Jurkat, Clone E6-1 (cell line): ENCODE measurements around the gene MIEF1.

Source experiments
- DNase-seq: peaks from one replicate; pipeline ENCODE4 v3.0.0-alpha.2; 2011; ENCODE audit warnings: low read depth, low spot score
- H3K4me3 ChIP-seq: 2 replicates; pipeline ENCODE4 v1.5.1; 2011; ENCODE audit warnings: mild to moderate bottlenecking, low read length, control low read depth, moderate library complexity

MIEF1 gene

DNA sequence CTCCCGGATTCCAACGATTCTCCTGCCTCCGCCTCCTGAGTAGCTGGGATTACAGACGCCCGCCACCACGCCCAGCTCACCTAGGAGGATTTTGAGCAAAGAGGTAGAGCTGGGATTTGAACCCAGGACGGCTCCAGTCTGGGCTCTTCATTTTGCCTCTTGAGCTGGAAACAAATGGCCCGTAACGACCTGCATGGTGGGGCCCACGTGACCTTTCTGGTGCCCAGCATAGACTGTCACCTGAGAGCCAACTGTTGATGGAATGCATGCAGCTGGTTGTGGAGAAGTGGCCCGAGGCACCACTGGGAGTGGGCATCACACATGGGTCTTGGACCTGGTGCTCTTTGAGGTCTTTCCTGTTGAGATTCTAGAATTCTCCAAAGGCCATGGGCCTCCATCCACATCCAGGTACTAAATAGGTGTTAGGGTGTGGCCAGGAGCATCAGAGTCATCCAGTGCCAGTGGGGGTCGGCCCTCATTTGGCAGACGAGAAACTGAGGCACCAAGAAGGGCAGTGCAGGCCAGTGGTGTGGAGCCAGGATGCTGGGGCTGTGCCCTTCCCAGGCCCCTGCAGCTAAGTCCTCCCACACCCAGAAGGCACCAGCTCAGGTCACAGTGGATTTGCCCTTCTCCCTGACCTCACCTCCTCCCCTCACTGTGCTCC lies 22.1 kb downstream of the MIEF1 start:
- no peak overlapping the region for H3K4me3 ChIP-seq
- no peak for DNase-seq

DNA sequence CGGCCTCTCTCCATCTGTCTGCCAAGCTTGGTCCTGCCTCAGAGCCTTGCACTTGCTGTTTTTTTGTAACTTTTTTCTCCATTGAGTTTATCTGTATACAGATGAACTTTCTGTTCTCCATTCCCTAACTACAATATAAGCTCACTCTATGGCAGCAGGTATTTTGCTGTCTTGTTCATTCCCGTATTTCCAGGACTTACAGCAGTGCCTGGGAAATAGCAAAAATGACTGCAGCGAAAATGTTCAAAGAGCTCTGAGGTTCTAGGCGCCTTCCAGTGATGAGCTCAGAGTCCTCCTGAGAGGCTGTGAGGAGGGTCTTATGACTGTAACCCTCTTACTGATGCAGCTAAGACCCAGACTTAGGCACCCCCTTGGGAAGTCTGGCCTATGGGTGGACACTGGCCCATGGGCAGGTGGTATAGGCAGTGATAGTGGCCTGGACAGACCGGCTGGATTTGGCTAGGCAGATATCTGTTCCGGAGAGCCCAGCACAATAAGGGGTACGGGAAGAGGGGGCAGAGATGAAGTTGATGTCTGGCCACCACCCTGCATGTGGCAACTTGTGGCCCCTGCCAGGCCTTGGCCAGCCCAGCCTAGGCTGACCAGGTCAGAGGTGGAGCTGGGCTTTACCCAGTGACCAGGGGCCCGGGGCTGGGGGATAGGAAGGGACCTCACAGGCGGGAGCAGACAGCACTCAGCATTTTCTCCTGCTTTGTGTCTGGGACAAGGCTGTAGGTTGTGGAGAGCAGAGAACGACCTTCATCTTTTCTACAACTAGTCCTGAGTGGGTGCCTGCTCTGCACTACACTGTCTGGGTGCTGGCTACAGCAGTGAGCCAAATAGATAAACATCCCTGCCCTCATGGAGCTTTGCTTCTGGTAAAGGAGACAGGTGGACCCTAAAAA lies 22.9 kb downstream of the MIEF1 start:
- DNase-seq = no peak
- no peak overlapping the region for H3K4me3 ChIP-seq

DNA sequence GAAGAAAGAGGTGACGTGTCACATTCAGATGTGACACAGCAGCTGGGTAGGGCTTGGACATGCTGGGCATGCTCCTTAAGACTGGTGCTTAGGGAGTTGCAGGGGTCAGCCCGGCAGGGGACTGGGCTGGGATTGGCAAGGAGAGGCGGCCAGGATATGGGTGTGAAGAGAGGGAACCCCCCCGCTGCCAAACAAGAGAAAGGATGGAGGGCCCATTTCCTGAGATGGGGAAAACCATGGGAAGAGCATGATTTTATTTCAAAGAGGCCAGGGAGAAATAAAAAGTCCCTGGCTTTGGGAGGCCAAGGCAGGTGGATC lies 23.5 kb downstream of the MIEF1 start:
- H3K4me3 ChIP-seq = no peak overlapping the region
- no peak for DNase-seq

DNA sequence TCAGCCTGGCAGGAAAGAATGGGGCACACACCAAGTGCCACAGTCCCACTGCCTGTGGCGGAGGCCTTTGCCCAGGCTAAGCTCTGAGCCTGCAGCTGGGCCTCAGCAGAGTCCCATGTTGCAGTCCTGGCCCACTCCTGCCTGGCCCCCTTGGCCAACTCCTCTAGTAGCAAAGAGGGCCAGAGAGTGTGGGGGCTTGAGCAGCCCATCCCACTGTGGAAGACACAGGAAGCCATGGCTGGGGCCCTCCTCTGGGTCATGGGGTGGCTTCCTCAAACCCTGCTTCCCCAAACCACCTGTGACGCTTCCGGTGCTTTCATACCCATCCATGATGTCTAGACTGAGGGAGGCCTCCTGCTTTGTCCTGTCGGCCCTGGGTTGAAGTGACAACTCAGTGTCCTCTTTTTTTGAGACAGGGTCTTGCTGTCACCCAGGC lies 24.7 kb downstream of the MIEF1 start:
- no peak overlapping the region for H3K4me3 ChIP-seq
- peak; percentile 53 for DNase-seq

DNA sequence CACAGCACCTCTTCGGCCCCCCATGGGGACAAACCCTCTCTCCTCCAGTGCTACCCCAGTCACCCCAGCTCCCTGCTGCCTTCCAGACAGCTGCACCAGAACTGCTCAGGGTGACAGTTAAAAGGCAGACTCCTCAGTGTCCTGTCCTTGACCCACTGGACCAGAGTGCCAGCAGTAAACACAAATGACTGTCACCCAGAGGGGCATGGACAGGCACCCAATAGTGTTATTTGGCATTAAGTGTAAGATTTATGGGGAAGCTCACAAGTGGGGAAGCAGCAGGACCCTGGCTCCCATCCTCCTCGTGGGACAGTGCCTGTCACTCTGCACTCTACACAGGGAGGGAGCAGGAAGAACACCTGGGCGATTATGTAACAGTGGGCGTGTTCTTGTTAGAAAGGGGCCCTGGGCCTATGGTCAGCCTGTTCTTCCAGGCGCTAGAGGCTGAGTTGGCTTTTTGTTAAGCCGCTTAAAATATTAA lies 25.4 kb downstream of the MIEF1 start:
- no peak for DNase-seq

DNA sequence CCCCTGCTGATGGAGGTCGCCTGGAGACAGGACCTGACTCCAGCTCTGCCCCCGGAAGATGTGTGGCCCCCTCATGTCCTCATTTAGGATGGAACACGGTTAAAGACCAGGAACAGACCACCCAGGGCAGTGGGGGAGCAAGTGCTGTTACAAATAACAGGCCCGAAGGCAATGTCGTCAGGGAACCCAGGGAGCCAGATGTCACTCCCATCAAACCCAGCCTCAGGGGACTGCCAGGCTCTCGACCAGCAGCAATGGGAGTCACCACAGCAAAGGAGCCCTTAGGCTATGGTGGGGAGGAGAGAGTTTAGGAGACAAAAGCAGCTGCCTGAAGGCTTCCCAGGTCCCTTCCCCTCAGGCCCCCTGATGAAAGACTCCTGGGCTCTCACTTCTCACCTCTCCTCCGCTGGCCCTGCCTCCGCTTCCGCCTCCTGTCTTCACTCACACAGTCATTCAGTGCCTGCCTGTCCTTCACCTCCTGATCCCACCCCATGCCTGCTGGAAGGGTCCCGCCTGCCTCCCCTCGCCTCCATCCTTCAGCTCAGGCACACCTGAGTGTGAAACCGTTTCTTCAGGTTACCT lies 26.1 kb downstream of the MIEF1 start:
- DNase-seq = no peak
- H3K4me3 ChIP-seq = no peak overlapping the region

More for the DNA sequence above, 25.4 kb downstream of the MIEF1 start:
- H3K4me3 ChIP-seq = no peak overlapping the region

DNA sequence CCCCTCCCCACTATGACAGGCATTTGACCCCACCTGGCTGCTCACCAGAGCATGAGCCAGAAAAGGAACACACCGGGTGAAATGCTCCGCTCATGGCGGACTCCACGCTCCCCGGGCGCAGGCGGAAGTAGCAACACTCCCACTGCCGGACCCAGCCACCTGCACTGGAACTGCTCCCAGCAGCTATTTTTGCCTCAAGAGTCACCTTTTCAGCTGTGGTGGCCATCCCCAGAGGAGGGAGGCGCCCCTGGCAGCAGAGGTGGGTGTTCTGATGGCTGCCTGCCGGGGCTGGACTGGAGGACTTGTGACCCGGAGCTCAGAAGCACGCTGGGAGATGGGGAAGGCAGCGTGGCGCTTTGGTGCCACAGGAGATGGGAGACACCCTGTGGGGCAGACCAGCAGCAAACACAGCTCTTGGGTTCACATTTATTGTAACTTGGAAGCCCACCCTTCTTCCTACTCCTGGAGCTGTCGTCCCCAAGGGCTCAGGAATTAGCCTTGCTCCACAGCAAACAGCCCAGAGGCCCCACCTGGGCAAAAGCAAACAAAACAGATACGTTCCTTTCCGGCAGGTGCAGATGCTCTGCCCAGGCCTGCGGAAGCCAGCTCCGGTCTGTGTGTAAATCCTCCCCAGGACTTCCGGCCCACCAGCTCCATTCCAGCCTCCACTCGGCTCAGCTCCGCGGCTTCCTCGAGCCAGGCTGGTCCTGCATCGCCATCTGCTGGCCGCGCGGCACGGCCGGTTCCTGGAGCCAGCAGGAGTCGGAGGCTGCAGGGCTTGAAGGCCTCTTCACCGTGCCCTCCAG lies 26.8 kb downstream of the MIEF1 start:
- DNase-seq = peak; percentile 94
- H3K4me3 ChIP-seq = peak overlapping the region; percentile 21

DNA sequence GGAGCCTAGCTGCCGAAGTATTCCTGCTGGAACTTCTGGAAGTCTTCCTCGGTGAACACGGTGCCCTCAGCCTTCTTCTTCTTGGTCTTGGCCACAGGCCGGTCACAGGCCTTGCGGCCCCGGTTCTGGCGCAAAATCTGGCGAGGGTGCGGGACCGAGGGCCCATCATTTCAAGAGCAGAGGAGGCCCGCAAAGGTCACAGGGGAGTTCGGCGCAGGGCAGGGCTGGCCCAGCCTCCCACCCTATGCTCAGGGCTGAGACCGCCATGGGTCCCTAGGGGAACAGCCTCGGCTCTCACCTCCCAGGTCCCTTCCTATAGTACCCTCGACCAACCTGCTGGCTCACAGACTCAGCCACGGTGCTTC lies 27.4 kb downstream of the MIEF1 start:
- DNase-seq = no peak
- H3K4me3 ChIP-seq = no peak overlapping the region

DNA sequence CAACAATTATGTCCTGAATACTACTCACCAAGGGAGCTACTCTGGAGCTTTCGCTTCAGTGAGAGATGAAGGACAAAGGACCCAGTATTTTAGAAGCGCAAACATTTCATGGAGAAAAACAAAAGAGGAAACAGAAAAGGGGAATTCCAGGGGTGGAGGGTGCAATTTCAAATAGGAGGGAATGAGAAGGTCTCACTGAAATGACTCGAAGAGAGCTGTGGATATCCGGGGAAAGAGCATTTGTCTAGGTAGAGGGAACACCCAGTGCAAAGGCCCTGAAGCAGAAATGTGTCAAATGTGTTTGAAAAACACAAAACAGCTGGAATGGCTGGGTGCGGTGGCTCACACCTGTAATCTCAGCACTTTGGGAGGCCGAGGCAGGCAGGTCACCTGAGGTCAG lies 28.0 kb downstream of the MIEF1 start:
- no peak overlapping the region for H3K4me3 ChIP-seq
- DNase-seq = no peak

DNA sequence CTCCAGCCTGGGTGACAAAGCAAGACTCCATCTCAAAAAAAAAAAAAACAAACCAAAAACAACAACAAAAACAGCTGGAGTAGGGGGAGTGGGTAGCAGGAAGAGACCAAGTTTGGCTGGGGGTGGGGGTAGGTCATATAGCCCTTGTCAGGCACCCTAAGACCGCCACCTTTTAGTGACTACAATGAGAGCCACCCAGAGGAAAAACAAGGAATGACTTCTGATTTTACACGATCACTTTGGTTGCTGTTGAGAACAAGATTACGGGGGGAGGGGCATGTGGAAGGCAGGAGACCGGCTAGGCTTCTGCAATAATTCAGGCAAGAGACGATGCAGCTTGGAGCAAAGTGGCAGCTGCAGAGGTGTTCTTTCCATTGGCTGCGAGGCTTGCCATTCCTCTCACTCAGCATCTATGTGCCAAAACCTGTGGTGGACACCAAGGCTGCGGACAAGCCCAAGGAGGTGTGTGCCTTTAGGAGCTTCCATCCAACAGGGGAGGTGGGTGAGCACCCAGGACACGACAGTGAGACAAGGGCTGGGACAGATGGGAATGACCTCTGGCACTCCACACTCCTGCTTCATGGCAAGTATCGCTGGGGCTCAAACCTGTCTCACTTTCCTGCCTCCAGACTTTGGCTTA lies 28.7 kb downstream of the MIEF1 start:
- DNase-seq = peak; percentile 77
- peak overlapping the region; percentile 95 for H3K4me3 ChIP-seq

DNA sequence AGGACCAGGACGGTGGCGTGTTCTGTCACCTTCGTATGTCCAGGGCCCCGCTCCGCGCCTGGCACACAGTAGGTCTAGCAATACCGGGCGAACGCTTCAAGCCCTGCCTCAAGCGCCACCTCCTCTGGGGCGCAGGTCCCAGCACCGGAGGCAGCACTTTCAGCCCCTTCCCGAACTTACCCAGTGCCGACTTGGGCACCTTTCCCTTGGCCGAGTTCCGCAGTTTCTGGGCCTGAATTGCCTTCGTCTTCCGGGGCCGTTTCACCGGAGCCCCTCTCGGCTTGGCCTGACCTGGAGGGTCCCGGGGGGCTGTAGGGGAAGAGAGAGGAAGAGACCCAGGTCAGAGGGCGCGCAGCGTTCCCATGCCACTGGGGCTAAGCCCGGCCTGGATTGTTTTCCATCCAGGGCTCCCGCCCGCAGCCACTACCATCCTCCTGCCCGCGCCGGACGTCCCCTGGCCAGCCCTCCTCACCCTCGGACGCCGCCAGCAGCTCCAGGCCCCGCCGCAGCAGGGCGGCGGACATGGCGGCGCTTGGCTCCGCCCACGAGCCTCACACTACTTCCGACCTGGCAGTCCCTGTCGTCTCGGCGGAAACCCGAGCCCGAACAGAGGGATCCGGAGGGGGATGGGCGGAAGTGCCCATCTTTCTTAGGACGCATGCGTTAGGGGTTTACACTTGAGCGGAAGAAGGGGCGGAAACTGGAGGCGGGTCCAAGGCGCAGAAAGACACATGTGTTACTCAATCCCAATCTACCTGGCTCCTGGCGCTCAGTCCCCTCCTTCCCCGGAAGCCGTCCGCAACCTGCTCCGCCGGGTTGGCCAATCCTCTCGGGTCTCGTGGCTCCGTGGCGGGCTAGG lies 30.4 kb downstream of the MIEF1 start, which contains the start of gene RPS19BP1:
TSS of gene RPS19BP1 (minus strand) at position 534 of the 859 bp plus-strand sequence. CDS start at position 524, 10 bp downstream.
- peak within 1 kb of the TSS; percentile 95 for H3K4me3 ChIP-seq
- DNase-seq = peak; percentile 100

DNA sequence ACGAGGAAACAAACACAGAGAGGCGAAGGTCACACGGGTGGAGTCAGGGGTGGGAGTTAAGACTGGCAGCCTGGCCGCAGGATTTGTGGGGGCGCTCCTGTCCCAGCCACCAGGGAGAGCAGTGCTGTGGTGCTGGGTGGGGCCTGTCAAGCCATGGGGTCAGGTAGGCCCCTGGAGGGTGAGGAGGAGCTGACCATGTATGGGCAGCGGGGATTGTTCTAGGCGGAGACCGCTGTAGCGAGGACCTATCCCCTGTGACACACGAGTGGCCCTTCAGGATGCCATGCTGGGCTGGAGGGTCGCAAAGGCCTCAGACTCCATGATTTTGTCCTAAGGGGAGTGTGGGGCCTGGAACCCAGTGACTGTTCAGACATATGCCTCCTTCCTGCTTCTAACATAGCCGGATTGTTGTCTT lies 32.0 kb downstream of the MIEF1 start:
- H3K4me3 ChIP-seq = no peak overlapping the region
- no peak for DNase-seq

DNA sequence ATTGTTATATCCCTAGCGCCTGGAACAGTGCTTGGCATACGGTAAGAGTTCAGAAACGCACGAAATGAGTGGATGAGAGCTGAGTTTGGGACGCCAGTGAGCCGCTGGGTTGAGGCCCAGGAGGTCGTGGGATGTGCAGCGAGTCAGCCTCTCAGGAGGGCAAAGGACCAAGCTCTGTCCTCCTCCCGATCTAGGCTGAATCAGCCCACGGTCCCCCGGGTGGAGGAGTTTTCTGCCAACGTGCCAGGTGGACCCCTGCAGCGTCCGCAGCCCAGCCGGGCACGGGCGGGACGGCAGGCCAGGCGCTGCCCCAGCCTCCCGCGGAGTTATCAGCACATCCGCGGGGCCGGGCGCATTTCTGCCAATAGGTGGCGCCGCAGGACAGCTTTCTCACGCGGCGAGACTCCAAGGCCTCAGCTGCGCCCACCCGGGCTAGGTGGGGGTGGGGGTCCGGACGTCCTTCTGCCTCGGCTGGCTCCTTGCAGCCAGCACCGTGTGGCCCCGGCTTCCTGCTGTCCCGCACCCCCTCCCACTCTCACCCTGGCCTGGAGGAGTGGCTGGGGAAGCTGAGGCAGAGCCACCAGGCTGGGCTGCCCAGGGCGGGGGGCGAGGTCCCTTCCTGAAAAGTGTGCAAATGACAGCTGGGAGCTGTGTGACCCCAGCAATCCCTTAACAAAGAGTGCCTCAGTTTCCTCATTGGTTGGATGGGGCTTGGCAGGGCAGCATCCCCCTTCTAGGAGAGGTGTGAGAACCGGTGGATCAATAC lies 32.7 kb downstream of the MIEF1 start:
- peak; percentile 58 for DNase-seq
- peak overlapping the region; percentile 27 for H3K4me3 ChIP-seq

DNA sequence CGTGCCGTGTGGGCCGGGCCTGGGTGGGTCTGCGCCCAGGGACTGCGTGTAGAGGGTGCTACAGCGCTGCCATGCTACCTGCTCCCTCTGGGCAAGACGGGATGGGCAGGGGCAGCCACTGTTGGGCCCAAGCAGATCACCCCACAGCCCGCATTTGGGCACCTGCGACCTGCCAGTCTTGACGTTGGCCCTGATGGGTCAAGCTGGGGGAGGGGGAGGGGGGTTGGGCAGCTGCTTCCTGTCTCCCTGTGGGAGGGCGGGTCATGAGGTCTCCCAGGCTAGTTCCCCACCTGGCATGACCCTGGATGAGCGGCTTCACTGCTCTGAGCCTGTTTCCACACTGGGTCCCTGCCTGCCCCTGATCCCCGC lies 33.3 kb downstream of the MIEF1 start:
- H3K4me3 ChIP-seq = no peak overlapping the region
- DNase-seq = no peak

DNA sequence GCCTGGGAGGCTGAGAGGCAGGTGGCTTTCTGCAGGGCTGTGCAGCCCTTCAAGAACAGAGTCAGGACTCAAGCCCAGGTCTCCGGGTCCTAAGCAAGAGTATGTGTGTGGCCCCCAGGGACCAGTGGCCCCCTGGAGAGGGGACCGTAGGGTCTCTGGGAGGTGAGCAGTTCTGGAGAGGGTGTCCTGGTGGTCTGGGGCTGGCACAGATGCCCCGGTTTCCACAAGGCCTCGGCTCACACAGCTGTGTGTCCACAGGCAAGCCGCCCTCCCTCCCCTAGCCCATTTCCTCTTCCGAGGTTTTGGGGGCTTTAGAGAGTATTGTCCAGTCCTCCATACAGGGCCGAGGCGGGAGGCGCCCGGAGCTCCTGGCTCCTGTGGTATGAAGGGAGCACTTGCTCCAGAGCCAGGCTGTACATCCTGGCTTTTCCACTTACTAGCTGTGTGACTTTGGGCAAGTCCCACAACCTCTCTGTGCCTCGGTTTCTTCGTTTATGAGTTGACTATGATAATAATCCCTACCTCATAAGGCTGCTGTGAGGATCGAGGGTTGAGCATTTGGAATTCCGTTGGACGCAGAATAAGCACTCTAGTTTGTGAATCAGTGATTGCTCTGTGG lies 33.9 kb downstream of the MIEF1 start:
- DNase-seq = no peak
- no peak overlapping the region for H3K4me3 ChIP-seq

DNA sequence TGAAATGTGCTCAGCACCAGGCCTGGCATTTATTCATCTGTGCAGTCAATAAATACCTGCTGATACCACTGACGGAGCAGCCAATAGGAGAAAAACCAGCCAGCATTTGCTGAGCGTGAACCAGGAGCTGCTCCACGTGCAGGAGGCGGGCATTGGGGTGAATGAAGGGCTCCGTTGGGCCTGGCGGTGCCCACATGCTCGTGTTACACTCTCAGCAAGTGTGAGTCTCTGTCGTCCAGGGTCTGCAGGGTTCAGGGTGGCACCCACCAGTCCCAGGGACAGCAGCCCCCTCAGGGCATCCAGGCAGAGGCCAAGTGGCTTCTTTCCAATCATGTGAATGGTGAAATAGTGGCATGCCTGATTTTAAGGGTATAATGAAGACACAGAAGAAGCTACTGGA lies 34.6 kb downstream of the MIEF1 start:
- DNase-seq = no peak
- no peak overlapping the region for H3K4me3 ChIP-seq

DNA sequence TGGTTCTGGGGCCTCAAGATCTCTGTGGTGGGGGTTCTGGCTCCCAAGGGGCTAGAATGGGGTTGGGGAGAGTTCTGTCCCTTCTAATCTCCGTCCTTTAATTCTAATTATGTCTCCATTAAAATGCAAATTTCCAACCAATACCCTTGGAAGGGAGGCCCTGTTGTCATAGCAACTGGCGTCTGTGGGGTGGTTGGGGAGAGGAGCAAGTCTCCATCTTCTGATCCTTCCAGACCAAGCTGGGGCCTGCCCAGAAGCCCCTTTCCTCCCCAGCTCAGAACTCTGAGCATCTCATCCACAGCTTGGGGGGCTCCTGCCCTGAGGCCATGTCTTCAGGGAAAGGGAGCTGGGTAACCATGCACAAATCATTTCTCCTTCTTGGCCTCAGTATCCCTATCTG lies 35.9 kb downstream of the MIEF1 start:
- H3K4me3 ChIP-seq = no peak overlapping the region
- DNase-seq = no peak
